ENCODE data around the gene NLGN1. TPM values are rescaled to one million over a fixed set of nuclear protein-coding genes. Genes with fewer than 3 reads are reported as not detected.

Gene NLGN1
- total and polyA plus RNA-seq, 2 of the 13 experiments (the other 11 are each of a cell fraction or from before 2014, with no cell fraction given): not detected

- Histone ChIP-seq H3K9ac (ENCODE audit: insufficient read depth, low read depth, low read length) (no peak overlapping the region), H3K79me2 (ENCODE audit: insufficient read depth, low read length) (no peaks in the 10 kb centered on the region), H4K20me1 (ENCODE audit: insufficient read depth, low read length) (no peaks in the 10 kb centered on the region), H3K4me2 (ENCODE audit: low read depth, low read length) (no peak overlapping the region), H3K27ac (ENCODE audit: extremely low read length, insufficient read depth, low read length) (no peak overlapping the region), H3K36me3 (replicated peaks in 1 of 2; ENCODE audit: control insufficient read depth in 1 of 2, insufficient read depth in 2 of 2, low read length in 2 of 2) (no peaks in the 10 kb centered on the region), H3K4me1 (ENCODE audit: insufficient read depth, low read length) (no peaks in the 10 kb centered on the region), H3K9me3 (ENCODE audit: low read length) (no peaks in the 10 kb centered on the region), H3K27me3 (ENCODE audit: control insufficient read depth in 1 of 2, insufficient read depth in 2 of 2, low read length in 2 of 2) (peaks cover 0 to 18% of the 10 kb centered on the region in 2 experiments; a peak in 2 of 5 replicates), H3K4me3 (replicated peaks in 1 of 3; ENCODE audit: insufficient read depth in 1 of 3, low read depth in 2 of 3, low read length in 3 of 3) (no peak overlapping the region), H2AFZ (ENCODE audit: low read length) (no peak overlapping the region)
- 1% methylated on average over 3 of the region's 3 CpGs for WGBS (ENCODE audit: low lambda C conversion rate)
- intact Hi-C loops (cut with micrococcal nuclease; ENCODE audit: unreplicated experiment) (no loop called here), in situ Hi-C loops (cut with HindIII; ENCODE audit: extremely low pct_ligation_motif_present, low pct_unique_long_range_greater_than_20kb) (no loop called here)
- BruUV-seq (replicated peaks): no TSS peak
- ChIA-PET POLR2A (no interaction called here), CTCF (ENCODE audit: low intra/inter-chr PET ratio, low total read pairs) (no interaction called here)
- ATAC-seq (no peak), FAIRE-seq (no peak), DNase-seq (ENCODE audit: low spot score) (no peak)
- TF ChIP-seq MTA1 (CRISPR knock-in tag; IDR thresholded peaks at IDR 0.05; ENCODE audit: borderline replicate concordance) (no peak), ZBTB42 (CRISPR knock-in tag; IDR thresholded peaks at IDR 0.05) (no peak), ZNF770 (CRISPR knock-in tag; IDR thresholded peaks at IDR 0.05) (no peak), ZKSCAN8 (CRISPR knock-in tag; IDR thresholded peaks at IDR 0.05; ENCODE audit: borderline replicate concordance) (no peak), KLF16 (CRISPR knock-in tag; IDR thresholded peaks at IDR 0.05) (no peak), CTCF (CRISPR knock-in tag; IDR thresholded peaks at IDR 0.05) (no peak), ZNF703 (CRISPR knock-in tag; IDR thresholded peaks at IDR 0.05; ENCODE audit: borderline replicate concordance) (no peak), RBFOX2 (IDR thresholded peaks at IDR 0.05; ENCODE audit: low read depth, low read length) (no peak), NFRKB (IDR thresholded peaks at IDR 0.05) (no peak), ZBTB37 (CRISPR knock-in tag; IDR thresholded peaks at IDR 0.05) (no peak), RAD21 (CRISPR knock-in tag; IDR thresholded peaks at IDR 0.05) (no peak), JUN (CRISPR knock-in tag; IDR thresholded peaks at IDR 0.05) (no peak), ZNF589 (CRISPR knock-in tag; conservative IDR thresholded peaks at IDR 0.05) (no peak), DNMT1 (CRISPR knock-in tag; IDR thresholded peaks at IDR 0.05) (no peak), NKX3-1 (CRISPR knock-in tag; IDR thresholded peaks at IDR 0.05) (no peak)
Measured at GRCh38 chr3:173401369-173401768, 3.8 kb downstream of the NLGN1 start.
